Erythroblast (primary cell): ENCODE measurements around the gene FAF2.
"Not testable (repeated sequence)": the region's sequence is repeated elsewhere in the genome, so short reads cannot be mapped to it uniquely, and the experiment has no call there.

ENCODE experiments used
- DNase-seq, 2 experiments: peaks; one replicate each; lab custom pipeline; 2025; lab: John Stamatoyannopoulos, UW
- GATA1 ChIP-seq: IDR thresholded peaks from 2 replicates; pipeline ENCODE4 v1.6.1; 2011; ENCODE audit warnings: low read depth, mild to moderate bottlenecking, control low read depth, low read length, moderate library complexity
- POLR2A ChIP-seq: IDR thresholded peaks from 2 replicates; pipeline ENCODE4 v1.6.1; 2011; ENCODE audit warnings: mild to moderate bottlenecking, low read length

Gene FAF2

DNA sequence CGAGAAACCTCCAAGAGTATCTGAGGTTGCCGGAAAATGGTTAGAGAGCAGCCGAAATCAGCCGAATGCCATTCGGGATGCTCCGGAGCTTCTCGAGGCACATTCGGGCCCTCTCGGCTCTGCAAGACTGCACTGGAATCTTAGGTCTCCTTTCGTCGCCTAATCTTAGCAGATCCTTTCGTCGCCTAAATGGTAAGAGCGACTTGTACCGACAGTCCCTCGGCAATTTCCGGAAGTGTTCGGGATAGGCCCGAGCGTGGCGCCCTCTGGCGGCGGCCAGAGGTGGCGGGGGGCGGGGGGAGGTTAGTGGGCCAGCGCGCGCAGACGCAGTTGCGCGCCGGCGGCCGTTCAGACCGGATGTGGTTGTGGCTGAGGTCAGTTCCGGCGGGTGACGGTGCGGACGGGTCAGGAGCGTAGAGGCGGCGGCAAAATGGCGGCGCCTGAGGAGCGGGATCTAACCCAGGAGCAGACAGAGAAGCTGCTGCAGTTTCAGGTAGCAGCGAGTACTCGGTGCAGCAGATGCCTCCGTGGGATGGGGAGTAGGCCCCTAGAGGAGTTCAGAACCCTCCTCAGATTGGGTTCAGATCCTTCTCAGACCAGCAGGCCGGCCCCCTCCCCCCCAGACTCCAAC lies at the start of gene FAF2:
Gene FAF2, plus strand, starts transcription at position 408 of the 631 bp plus-strand sequence. Its CDS starts 23 bp downstream, at position 431.
- DNase-seq, result peak; percentile 99
- TF ChIP-seq GATA1 (no peak), POLR2A (peak; percentile 86)

DNA sequence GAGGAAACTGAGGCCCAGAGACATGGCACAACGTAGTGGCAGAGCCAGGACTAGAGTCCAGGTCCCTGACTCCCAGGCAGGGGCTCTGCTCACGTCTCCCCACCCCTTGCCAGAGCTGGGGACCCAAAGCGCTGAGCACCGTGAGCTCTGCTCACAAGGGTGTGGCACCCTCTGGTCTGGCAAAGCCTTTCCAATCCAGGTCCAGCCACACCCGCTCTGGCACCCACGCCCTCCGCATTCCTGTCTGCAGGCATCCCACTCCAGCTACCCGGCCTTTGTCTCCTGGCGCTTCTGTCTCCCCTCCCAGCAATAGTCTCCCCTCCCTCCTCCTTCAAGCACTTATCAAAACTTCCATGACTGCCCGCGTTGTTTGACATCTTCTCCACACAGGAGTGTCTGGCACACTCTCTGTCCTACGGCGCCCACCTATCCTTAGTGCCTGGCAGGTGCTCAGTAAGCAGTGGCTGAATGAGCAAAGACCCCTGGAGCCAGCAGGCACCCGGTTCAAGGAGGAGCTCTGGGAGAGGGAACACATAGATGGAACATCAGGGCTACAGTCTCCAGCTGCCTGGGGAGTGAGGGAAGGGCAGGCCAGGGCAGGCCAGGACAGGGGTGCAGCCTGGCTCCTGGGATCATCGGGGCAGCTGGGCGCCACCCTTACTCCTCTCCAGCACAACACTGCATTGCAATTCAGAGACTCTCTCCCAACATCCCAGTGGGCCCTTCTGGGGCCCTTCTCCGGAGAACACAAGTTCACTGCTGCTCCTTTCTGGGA lies 47.6 kb upstream of the FAF2 start:
- no peak for DNase-seq
- TF ChIP-seq POLR2A, result no peak
- TF ChIP-seq GATA1, result no peak

DNA sequence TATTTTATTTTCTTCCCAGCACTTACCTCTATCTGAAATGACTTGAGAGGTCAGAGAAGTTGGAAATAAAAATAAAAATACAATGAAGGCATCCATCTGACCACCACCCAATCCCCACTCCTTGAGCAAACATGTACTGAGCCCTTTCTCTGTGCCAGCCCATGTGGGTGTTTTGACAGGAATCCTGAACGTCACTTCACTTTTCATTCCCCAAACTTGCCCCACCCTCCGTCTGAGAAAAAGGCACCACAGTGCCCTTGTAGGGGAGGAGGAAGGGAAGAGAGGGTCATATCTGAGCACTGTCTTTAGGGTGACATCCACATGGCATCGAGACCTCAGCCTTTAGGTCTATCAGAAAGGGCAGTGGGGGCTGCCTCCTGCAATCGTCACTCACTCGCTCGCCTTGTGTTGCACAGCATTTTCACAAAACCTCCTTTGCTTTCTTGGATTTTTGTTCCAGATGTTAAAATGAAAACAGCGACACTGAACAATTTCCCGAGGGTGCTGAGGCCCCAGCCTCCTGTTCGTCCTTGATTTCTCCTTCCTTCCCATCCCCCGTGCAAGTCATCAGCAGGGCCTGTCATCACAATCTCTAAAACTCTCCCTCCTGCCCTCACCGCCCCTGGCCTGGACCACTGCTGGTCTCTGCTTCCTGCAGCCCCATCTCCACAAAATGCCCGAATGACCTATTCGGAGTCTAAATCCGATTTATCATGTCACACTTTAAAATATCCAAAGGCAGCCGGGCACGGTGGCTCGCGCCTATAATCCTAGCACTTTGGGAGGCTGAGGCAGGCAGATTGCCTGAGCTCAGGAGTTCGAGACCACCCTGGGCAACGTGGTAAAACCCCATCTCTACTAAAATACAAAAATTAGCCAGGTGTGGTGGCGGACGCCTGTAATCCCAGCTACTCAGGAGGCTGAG lies 46.6 kb upstream of the FAF2 start:
- no peak for DNase-seq
- TF ChIP-seq GATA1, result no peak
- no peak for TF ChIP-seq POLR2A

- DNase-seq, result no peak
- TF ChIP-seq POLR2A (no peak), GATA1 (no peak)
These were observed 42.3 kb upstream of the FAF2 start for GRCh38 chr5:176405656-176406435.

GRCh38 chr5:176406436-176407052 lies 41.6 kb upstream of the FAF2 start:
- TF ChIP-seq POLR2A, result no peak
- no peak for TF ChIP-seq GATA1
- DNase-seq, result no peak

GRCh38 chr5:176407456-176408251 lies 40.5 kb upstream of the FAF2 start:
- DNase-seq, result no peak
- TF ChIP-seq GATA1, result no peak
- no peak for TF ChIP-seq POLR2A

DNA sequence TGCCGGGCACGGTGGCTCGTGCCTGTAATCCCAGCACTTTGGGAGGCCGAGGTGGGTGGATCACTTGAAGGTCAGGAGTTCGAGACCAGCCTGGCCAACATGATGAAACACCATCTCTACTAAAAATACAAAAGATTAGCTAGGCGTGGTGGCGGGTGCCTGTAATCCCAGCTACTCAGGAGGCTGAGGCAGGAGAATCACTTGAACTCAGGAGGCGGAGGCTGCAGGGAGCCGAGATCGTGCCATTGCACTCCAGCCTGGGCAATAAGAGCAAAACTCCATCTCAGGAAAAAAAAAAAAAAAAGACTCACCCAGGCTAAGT lies 40.0 kb upstream of the FAF2 start:
- DNase-seq, result not testable (repeated sequence)

- DNase-seq, result no peak
These were observed 39.6 kb upstream of the FAF2 start for GRCh38 chr5:176408590-176408989.

GRCh38 chr5:176409765-176410164 lies 38.4 kb upstream of the FAF2 start:
- TF ChIP-seq POLR2A (no peak), GATA1 (no peak)
- DNase-seq, result no peak

More at GRCh38 chr5:176408590-176408989, 39.6 kb upstream of the FAF2 start:
- TF ChIP-seq GATA1 (no peak), POLR2A (no peak)

- TF ChIP-seq GATA1, result no peak
- no peak for TF ChIP-seq POLR2A
- no peak for DNase-seq
These were observed 37.6 kb upstream of the FAF2 start for GRCh38 chr5:176410486-176411180.

- TF ChIP-seq GATA1 (no peak), POLR2A (no peak)
These were observed 35.5 kb upstream of the FAF2 start for GRCh38 chr5:176412517-176413254.

More at GRCh38 chr5:176412517-176413254, 35.5 kb upstream of the FAF2 start:
- DNase-seq, result no peak
